ENCODE data around the gene CAV2.

CAV2 gene

GRCh38 chr7:116524609-116525297, 25.2 kb downstream of the CAV2 start, which contains the start of gene CAV1:
TSS of gene CAV1 (plus strand) at chr7:116525036. CDS start at chr7:116525063, 27 bp downstream.
- DNase-seq (ENCODE audit: low read depth): no peak

- DNase-seq (ENCODE audit: low read depth): no peak
Observed at GRCh38 chr7:116525298-116525912, 25.9 kb downstream of the CAV2 start.

DNA sequence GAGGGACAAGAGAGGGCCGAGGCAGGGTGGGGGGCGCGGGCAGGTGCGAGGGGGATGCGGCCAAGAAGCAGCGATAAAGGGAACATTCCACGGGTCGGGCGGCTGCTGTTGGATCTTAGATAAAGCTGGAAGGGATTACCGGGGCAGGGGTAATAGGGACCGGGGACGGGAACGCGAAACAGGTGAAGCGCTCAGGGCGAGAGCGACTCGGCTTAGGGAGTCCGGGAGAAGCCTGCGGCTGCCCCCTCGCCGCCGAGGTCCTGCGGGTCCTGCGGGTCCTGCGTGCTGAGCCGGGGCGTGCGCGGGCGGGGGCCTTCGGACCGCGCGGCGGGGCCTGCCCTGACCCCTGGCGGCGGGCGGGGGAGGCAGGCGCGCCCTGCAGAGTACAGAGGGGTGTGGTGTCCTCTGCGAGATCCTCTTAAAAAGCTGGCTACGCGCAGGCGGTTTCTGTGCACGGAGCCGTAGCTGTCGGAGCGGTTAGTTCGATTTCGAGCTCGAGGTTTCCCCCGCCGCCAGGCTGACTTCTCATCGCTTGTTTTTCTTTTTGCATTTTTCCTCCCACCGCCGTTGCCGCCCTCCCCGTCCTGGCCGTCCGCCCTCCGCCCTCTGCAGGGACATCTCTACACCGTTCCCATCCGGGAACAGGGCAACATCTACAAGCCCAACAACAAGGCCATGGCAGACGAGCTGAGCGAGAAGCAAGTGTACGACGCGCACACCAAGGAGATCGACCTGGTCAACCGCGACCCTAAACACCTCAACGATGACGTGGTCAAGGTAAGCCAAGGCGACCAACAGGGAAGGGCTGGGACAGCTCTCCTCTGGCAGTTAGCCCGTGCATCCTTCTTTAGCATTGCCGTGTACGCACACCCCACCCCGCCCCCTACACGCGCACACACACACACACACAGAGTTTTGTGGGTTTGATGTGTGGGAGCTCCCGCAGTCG, 26.6 kb downstream of the CAV2 start:
- peak; percentile 15 for DNase-seq (ENCODE audit: low read depth)

- DNase-seq (ENCODE audit: low read depth): no peak
Observed at GRCh38 chr7:116526897-116527296, 27.4 kb downstream of the CAV2 start.

DNA sequence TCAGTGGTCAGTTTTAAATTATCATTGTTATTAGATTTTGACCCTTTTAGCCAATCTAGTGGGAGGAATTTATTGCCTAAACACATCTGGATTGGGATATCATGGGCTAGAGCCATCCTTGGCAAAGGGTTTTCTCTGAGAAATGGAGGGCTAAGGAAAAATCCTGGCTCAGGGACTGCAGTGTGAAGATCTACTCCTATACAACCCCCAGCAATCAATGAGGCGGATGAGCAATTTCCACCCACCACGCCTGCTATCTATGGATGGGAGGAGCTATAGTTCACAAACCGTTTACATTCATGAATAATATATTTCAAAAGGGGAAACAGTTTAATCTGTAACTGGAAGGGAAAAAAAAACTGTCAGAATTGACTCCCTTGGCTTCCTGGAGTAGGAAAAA, 28.0 kb downstream of the CAV2 start:
- no peak for DNase-seq (ENCODE audit: low read depth)

DNA sequence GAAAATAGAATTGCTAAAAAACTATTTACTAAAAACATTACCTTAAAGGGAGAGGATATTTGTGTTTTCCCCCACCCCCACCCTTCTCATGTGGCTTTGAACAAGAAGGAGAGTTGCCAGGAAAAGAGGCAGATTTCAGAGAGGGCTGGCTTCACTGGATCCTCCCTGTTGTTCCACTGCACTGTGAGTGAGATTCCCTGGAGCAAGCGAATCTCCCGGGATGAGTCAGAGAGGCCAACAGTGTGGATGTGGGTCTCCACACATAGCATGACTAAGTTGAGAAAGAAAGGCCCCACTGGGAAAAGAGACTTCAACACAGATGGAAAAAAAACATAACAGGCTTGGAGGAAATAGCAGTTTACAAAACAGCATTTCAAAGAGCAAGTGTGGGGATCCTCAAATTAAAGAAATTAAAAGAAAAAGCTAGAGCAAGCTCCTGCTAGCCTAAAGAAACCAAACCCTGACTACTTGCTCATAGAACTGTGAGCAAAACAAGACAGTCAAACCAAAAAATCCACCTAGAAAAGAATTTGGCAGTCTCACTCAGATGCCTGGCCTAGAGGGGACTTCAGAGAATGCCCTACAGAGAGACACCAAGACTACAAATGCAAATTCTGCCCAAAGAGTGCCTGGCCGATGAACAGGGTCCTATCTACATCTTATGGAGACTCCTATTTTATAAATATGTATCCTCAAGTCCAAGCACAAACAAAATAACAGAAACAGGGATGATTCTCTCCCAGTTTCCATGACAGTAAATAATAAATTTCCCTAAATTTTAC, 28.7 kb downstream of the CAV2 start:
- no peak for DNase-seq (ENCODE audit: low read depth)

DNA sequence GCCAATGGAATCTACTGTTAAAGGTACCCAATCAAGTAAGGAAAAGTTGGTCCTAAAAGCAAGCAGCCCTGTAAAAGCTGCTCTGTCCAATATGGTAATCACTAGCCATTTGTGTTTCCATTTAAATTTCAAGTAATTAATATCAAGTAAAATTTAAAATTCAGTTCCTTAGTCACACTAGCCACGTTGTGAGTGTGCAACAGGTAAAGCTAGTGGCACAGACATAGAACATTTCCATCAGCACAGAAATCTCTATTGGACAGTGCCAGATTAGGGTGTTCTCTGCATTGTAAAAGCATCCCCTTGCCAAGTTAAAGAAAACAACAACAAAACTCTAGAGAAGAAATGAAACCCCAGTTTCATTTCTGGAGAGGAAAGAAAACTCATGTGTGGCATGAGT, 29.7 kb downstream of the CAV2 start:
- DNase-seq (ENCODE audit: low read depth): no peak

- DNase-seq (ENCODE audit: low read depth): no peak
Observed at GRCh38 chr7:116530107-116530820, 30.7 kb downstream of the CAV2 start.

GRCh38 chr7:116532102-116532688, 32.7 kb downstream of the CAV2 start:
- DNase-seq (ENCODE audit: low read depth): no peak

- no peak for DNase-seq (ENCODE audit: low read depth)
Observed at GRCh38 chr7:116534790-116535189, 35.3 kb downstream of the CAV2 start.

DNA sequence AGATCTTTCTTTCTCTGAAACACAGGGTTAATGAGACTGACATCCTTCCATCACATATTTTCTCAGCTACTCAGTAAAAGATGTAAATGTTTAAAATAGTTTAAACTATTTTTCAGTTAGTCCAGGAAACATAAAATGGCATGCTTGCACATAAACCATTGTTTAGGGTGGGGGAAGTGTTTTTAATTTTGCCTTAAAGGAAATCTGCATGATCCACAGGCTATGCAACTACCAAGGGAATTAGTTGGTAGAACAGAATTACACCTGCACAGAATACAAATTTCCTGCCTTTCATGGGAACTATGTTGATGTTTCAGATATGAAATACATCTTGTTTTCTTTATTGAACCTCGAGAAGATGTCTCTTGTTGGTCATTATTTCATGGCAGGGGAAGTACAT, 35.9 kb downstream of the CAV2 start:
- no peak for DNase-seq (ENCODE audit: low read depth)

GRCh38 chr7:116538138-116538537, 38.6 kb downstream of the CAV2 start:
- no peak for DNase-seq (ENCODE audit: low read depth)

GRCh38 chr7:116539879-116540278, 40.3 kb downstream of the CAV2 start:
- no peak for DNase-seq (ENCODE audit: low read depth)

DNA sequence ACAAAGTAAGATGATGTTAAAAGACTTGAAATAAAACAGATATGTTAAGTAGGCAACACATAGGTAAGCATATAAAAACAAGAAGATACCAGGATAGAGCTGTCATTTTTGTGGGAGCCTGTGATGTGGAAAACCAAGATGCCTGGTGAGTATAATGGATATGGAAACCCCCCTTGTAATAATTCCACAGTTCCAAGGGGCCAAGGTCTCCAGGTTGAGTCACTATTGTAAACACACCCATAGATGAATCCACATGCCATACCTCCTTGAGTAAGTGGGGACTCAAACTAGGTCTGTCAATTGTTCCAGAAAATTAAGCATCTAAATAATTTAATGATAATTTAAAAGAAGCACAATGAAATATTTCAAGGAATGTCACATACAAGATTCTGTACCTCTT, 41.2 kb downstream of the CAV2 start:
- DNase-seq (ENCODE audit: low read depth): no peak

DNA sequence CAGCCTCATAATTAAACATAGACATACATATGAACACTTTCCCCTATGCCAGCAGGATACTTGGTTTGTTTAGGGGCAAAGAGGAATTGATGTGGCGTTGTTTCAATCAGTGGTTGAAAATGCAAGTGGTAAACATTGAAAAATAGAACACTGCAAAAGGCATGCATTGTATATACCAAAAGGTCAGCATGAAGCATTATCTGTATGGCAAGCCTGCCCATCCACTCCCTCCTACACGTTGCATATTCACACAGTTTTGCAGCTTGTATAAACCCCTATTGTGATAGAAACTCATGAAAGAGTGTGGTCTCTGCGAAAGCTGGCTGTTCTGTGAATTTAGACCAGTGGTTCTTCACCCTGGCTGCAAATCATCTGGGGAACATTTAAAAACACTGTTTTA, 42.4 kb downstream of the CAV2 start:
- no peak for DNase-seq (ENCODE audit: low read depth)

- DNase-seq (ENCODE audit: low read depth): no peak
Observed at GRCh38 chr7:116542618-116543017, 43.1 kb downstream of the CAV2 start.

DNA sequence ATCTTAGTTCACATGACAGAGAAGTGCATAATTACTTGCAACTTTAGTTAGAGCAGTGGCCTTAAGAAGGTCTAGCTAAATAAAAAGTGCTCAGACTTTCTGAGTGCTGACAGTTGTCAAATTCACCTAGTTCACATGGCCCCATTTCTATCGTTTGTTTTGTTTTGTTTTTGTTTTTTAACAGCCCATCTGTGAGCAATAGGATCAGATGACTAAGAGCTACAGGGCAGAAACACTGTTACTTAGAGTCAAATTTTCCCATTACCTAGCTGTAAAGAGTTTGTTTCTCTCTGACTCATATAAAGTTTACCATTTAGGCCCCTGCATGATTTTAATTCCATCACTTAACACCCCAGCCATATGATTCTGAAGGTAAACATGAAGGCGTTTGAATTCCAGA, 44.1 kb downstream of the CAV2 start:
- no peak for DNase-seq (ENCODE audit: low read depth)

- no peak for DNase-seq (ENCODE audit: low read depth)
Observed at GRCh38 chr7:116544487-116544886, 44.9 kb downstream of the CAV2 start.

DNA sequence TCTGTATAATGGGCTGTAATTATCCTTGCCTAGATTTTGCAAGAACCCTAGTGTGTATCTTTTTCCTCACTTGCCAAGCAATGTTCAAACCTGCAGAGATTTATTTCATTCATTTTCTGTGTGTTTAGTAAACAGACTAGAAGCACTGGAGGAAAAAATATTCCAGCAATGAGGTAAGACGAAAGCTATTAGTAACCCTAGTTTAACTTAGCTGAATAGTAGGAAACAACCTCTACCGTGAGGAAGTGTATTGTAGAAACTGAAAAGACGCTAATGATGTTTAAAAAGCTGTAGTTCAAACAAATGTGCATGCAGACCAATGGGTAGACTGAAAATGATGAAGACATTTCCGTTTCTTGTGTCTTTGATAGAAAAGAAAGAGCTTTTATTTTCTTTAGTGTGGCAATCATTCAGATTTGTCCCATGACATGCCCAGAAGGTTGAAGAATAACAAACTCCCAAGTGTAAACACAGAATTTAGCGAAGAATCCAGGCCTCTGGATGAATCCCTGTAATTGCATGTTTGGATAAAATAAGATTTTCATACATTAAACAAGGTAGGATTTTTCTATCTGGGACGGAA, 46.0 kb downstream of the CAV2 start:
- DNase-seq (ENCODE audit: low read depth): no peak

DNA sequence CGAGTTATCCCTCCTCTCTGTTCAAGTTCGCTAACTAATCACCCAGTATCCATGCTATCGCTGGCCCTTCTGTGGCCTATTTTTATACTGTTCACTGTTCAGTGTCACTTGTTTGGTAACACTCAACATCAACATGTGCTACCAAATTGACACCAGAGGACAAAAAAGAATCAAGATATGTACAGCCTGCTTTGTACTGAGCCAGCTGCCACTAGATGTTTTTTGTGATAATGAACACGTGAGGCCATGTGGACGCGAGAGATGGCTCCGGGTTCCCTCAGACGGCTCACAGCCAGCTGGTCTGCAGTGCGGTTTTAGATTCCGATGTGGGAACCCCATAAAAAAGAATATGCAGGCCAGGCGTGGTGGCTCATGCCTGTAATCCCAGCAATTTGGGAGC, 46.5 kb downstream of the CAV2 start:
- no peak for DNase-seq (ENCODE audit: low read depth)

DNA sequence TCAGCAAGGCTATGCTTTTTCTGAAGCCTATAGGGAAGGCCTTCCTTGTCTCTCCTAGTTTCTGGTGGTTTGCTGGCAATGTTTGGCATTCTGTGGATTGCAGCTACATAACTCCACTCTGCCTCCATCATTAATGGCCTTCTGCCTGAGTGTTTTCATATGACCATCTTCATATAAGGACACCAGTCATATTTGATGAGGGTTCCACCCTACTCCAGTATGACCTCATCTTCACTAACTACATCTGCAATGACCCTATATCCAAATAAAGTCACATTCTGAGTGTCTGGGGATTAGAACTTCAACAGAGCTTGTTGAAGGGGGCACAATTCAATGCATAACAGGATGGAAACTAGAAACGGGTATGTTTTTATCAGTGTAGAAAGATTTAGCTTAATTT, 47.4 kb downstream of the CAV2 start:
- DNase-seq (ENCODE audit: low read depth): no peak
